Endothelial cell of umbilical vein (primary cell): ENCODE results near the gene PARP8. TPM values are rescaled to one million over a fixed set of nuclear protein-coding genes. Genes with fewer than 3 reads are reported as not detected.

Experiments used
- BruUV-seq: library from RNA; stranded (reverse); fragments of 400-500 nt; replicated peaks from 2 replicates; lab custom pipeline; 2021; lab: Mats Ljungman, UMichigan
- CTCF ChIA-PET: fragments of 300-600, 350-600 bp; sonication (Branson Sonifier 250); formaldehyde crosslinking; loops from one replicate; lab custom pipeline; 2021; ENCODE audit warnings: antibody characterized with exemption, inconsistent platforms; lab: Charles Lee
- POLR2A ChIA-PET: fragments of 300-600, 350-600 bp; sonication (Branson Sonifier 250); formaldehyde crosslinking; loops from one replicate; lab custom pipeline; 2021; ENCODE audit warnings: antibody characterized with exemption, inconsistent platforms; lab: Charles Lee
- DNase-seq: peaks from one replicate; pipeline ENCODE4 v3.0.0-alpha.2; 2011; ENCODE audit warnings: low read depth, low spot score
- FAIRE-seq: peaks from 2 replicates; lab custom pipeline; 2011; peaks lifted over from hg19 to GRCh38; lab: Jason Lieb, UNC
- H2AFZ ChIP-seq: 2 replicates; pipeline ENCODE4 v1.6.0; 2012; ENCODE audit warnings: low read depth, low read length, control low read depth, inconsistent platforms
- H3K27ac ChIP-seq: 2 replicates; pipeline ENCODE4 v1.5.1; 2011; ENCODE audit warnings: low read depth, mild to moderate bottlenecking, control low read depth, low read length, moderate library complexity; ENCODE audit not compliant: insufficient read depth
- H3K27me3 ChIP-seq, 2 experiments: 2 replicates each; pipeline versions ENCODE4 v1.6.0 to v1.6.1; 2011; ENCODE audit warnings: low read length in 2 of 2, mixed read lengths in 1 of 2; ENCODE audit not compliant: control insufficient read depth in 2 of 2, insufficient read depth in 2 of 2
- H3K36me3 ChIP-seq, 2 experiments: 2 replicates in 1 of 2; 3 replicates in 1 of 2; pipeline ENCODE4 v1.5.1; 2011; ENCODE audit warnings: low read length in 2 of 2, mild to moderate bottlenecking in 1 of 2, moderate library complexity in 1 of 2; ENCODE audit not compliant: control insufficient read depth in 2 of 2, insufficient read depth in 2 of 2; ENCODE audit errors: extremely low read depth in 1 of 2
- H3K4me1 ChIP-seq: 3 replicates; pipeline ENCODE4 v1.5.1; 2011; ENCODE audit warnings: mild to moderate bottlenecking, low read length; ENCODE audit not compliant: control insufficient read depth, insufficient read depth; ENCODE audit errors: extremely low read depth
- H3K4me2 ChIP-seq: 2 replicates; pipeline ENCODE4 v1.6.1; 2011; ENCODE audit warnings: low read length, control low read depth, mixed read lengths; ENCODE audit not compliant: insufficient read depth
- H3K4me3 ChIP-seq, 3 experiments: fragments of 200-600 bp in 1 of 3; sonication (generic), shearing (Covaris generic) in 1 of 3; replicated peaks in 1 of 3; 2 replicates each; pipeline ENCODE4 v1.5.1; 2011 to 2016; ENCODE audit warnings: control low read depth in 3 of 3, low read length in 3 of 3, mild to moderate bottlenecking in 2 of 3, inconsistent platforms in 1 of 3, low read depth in 1 of 3, moderate library complexity in 1 of 3; ENCODE audit not compliant: insufficient read depth in 1 of 3
- H3K79me2 ChIP-seq: 2 replicates; pipeline ENCODE4 v1.6.0; 2012; ENCODE audit warnings: low read length, inconsistent platforms; ENCODE audit not compliant: control insufficient read depth, insufficient read depth
- H3K9ac ChIP-seq: replicated peaks from 2 replicates; pipeline ENCODE3; 2011; ENCODE audit warnings: low read length, control low read depth; ENCODE audit not compliant: insufficient read depth; ENCODE audit errors: extremely low read depth
- H3K9me1 ChIP-seq: replicated peaks from 3 replicates; pipeline ENCODE4 v1.6.0; 2011; ENCODE audit warnings: mild to moderate bottlenecking, low read length; ENCODE audit not compliant: control insufficient read depth, insufficient read depth; ENCODE audit errors: extremely low read depth
- H3K9me3 ChIP-seq: replicated peaks from 2 replicates; pipeline ENCODE4 v1.5.1; 2012; ENCODE audit warnings: low read length, inconsistent platforms; ENCODE audit not compliant: control insufficient read depth, insufficient read depth
- H4K20me1 ChIP-seq: replicated peaks from 2 replicates; pipeline ENCODE3; 2011; ENCODE audit warnings: mild to moderate bottlenecking, low read length; ENCODE audit not compliant: control insufficient read depth, insufficient read depth; ENCODE audit errors: extremely low read depth
- CTCF ChIP-seq, 2 donors: IDR thresholded peaks; 1 replicate in 1 of 2; 2 replicates in 1 of 2; pipeline ENCODE4 v1.5.1; 2011; ENCODE audit warnings: low read length in 2 of 2, mild to moderate bottlenecking in 2 of 2, moderate library complexity in 2 of 2, control low read depth in 1 of 2, inconsistent platforms in 1 of 2, low read depth in 1 of 2; ENCODE audit not compliant: insufficient read depth in 1 of 2; ENCODE audit errors: extremely low read depth in 1 of 2
- EZH2 ChIP-seq: IDR thresholded peaks from 2 replicates; pipeline ENCODE4 v1.6.1; 2012; ENCODE audit warnings: borderline replicate concordance, low read depth, mild to moderate bottlenecking, moderate library complexity, low read length, inconsistent platforms; ENCODE audit not compliant: severe bottlenecking
- FOS ChIP-seq: IDR thresholded peaks from 2 replicates; pipeline ENCODE4 v1.6.1; 2011; ENCODE audit warnings: mild to moderate bottlenecking, low read length, moderate library complexity, borderline replicate concordance; ENCODE audit not compliant: insufficient read depth
- GATA2 ChIP-seq: IDR thresholded peaks from 2 replicates; pipeline ENCODE4 v1.7.0; 2011; ENCODE audit warnings: low read depth, mild to moderate bottlenecking, moderate library complexity, mixed read lengths, low read length; ENCODE audit not compliant: insufficient read length, insufficient read depth
- JUN ChIP-seq: IDR thresholded peaks from 2 replicates; pipeline ENCODE4 v1.6.1; 2011; ENCODE audit warnings: borderline replicate concordance, low read depth; ENCODE audit not compliant: insufficient read length, insufficient read depth
- MAX ChIP-seq: IDR thresholded peaks from 2 replicates; pipeline ENCODE4 v1.6.1; 2011; ENCODE audit not compliant: insufficient read depth, insufficient read length
- MYC ChIP-seq: IDR thresholded peaks from one replicate; pipeline ENCODE4 v1.6.1; 2011; ENCODE audit warnings: mild to moderate bottlenecking, low read depth, low read length
- POLR2A ChIP-seq: IDR thresholded peaks from 2 replicates; pipeline ENCODE4 v1.6.1; 2012; ENCODE audit warnings: low read depth, mild to moderate bottlenecking, control low read depth, low read length
- POLR2AphosphoS5 ChIP-seq: IDR thresholded peaks from 2 replicates; pipeline ENCODE4 v1.6.1; 2012; ENCODE audit warnings: low read depth, mild to moderate bottlenecking, control low read depth, low read length, moderate library complexity; ENCODE audit not compliant: insufficient read depth
- dilution Hi-C: fragments of 300-500 bp; cut with MboI; formaldehyde crosslinking; loops from one replicate; pipeline ENCODE4 v1.15.0; 2019; ENCODE audit warnings: low sequenced_read_pairs; ENCODE audit not compliant: extremely low pct_ligation_motif_present
- intact Hi-C: fragments of 100-400 bp; cut with micrococcal nuclease; formaldehyde crosslinking; loops from one replicate; pipeline ENCODE4 v1.10.0; 2022
- polyA plus RNA-seq, 4 experiments: library from polyadenylated mRNA; depleted of rRNA in 3 of 4; stranded (reverse) in 3 of 4; unstranded in 1 of 4; fragments of >200 nt; gene quantifications; 2 replicates each; pipeline versions ENCODE4 v1.2.1 to v1.2.3, GENCODE V29; 2011 to 2012; ENCODE audit warnings: missing spikeins in 1 of 4
- total RNA-seq: library from RNA; stranded (reverse); gene quantifications from 2 replicates; pipeline ENCODE4 v1.2.3, GENCODE V29; 2021

Gene PARP8
- total and polyA plus RNA-seq, 2 donors (not counting 3 experiments of a cell fraction or from before 2014, with no cell fraction given) = 0.03 to 0.60 TPM

GRCh38 chr5:50749873-50750272 is 83.4 kb downstream of the PARP8 start:
- Histone ChIP-seq H3K4me2 (no peak overlapping the region), H3K9me3 (no peaks in the 10 kb centered on the region), H3K4me3 (no peak overlapping the region), H3K9me1 (no peaks in the 10 kb centered on the region), H4K20me1 (no peaks in the 10 kb centered on the region), H3K9ac (no peak overlapping the region), H3K4me1 (no peaks in the 10 kb centered on the region), H3K36me3 (no peaks in the 10 kb centered on the region), H3K27ac (no peak overlapping the region), H2AFZ (no peak overlapping the region), H3K79me2 (no peaks in the 10 kb centered on the region), H3K27me3 (no peaks in the 10 kb centered on the region)
- CTCF ChIA-PET = no interaction called here
- intact Hi-C loops (no loop called here), dilution Hi-C loops (no loop called here)
- POLR2A ChIA-PET = no interaction called here
- DNase-seq (no peak), FAIRE-seq (no peak)
- no peak for TF ChIP-seq MAX
- TF ChIP-seq JUN = no peak
- no peak for TF ChIP-seq CTCF (IDR thresholded peaks at IDR 0.05; ENCODE audit: extremely low read depth in 1 of 2, insufficient read depth in 1 of 2, low read depth in 1 of 2, low read length in 2 of 2)
- TF ChIP-seq MYC = no peak
- no peak for TF ChIP-seq FOS
- TF ChIP-seq POLR2AphosphoS5 = no peak
- TF ChIP-seq EZH2 = no peak
- TF ChIP-seq GATA2 = no peak
- TF ChIP-seq POLR2A = no peak
- no TSS peak for BruUV-seq
